Measurements from ENCODE around the gene POLR2A. TPM values are rescaled to one million over a fixed set of nuclear protein-coding genes. Genes with fewer than 3 reads are reported as not detected.

Gene POLR2A
- total RNA-seq, result 100 to 1,000 TPM in 3 of 4 donors, 10 to 100 TPM in 1; 87.0 to 163 (median 125) TPM

DNA sequence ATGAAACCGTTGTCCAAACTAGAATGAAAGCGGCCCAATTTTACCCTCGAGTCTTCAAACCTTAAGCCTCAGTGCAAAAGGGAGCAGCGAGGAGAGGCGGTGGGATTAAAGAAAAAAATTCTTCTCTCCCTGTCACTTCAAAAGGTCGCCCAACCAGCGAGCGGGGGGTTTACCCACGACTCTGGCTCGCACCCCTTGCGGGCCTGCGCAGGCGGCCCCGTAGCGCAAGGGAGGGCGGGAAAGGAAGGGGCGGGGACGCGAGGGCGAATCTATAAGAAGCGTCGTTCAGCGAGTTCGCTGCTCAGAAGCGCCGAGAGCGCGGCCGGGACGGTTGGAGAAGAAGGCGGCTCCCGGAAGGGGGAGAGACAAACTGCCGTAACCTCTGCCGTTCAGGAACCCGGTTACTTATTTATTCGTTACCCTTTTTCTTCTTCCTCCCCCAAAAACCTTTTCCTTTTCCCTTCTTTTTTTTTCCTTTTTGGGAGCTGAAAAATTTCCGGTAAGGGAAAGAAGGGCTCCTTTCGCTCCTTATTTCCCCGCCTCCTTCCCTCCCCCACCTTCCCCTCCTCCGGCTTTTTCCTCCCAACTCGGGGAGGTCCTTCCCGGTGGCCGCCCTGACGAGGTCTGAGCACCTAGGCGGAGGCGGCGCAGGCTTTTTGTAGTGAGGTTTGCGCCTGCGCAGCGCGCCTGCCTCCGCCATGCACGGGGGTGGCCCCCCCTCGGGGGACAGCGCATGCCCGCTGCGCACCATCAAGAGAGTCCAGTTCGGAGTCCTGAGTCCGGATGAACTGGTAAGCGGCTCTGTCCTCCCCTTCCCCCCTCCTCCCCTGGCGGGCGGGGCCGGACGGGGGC lies at the start of gene POLR2A:
POLR2A (plus strand) TSS at position 300 of the 852 bp plus-strand sequence.
- Histone ChIP-seq H3K9me3 (no peaks in the 10 kb centered on the region), H3K36me3 (no peaks in the 10 kb centered on the region), H3K27ac (peak within 1 kb of the TSS; percentile 98 to 100 (median 99)), H3K27me3 (no peaks in the 10 kb centered on the region), H3K4me1 (peaks cover 0 to 72% (median 48%) of the 10 kb centered on the region in 4 donors), H3K4me3 (peak within 1 kb of the TSS; percentile 42 to 71 (median 62))
- peak; percentile 95 to 96 for DNase-seq (ENCODE audit: low spot score in 2 of 2)
- TF ChIP-seq, protein P1, sequence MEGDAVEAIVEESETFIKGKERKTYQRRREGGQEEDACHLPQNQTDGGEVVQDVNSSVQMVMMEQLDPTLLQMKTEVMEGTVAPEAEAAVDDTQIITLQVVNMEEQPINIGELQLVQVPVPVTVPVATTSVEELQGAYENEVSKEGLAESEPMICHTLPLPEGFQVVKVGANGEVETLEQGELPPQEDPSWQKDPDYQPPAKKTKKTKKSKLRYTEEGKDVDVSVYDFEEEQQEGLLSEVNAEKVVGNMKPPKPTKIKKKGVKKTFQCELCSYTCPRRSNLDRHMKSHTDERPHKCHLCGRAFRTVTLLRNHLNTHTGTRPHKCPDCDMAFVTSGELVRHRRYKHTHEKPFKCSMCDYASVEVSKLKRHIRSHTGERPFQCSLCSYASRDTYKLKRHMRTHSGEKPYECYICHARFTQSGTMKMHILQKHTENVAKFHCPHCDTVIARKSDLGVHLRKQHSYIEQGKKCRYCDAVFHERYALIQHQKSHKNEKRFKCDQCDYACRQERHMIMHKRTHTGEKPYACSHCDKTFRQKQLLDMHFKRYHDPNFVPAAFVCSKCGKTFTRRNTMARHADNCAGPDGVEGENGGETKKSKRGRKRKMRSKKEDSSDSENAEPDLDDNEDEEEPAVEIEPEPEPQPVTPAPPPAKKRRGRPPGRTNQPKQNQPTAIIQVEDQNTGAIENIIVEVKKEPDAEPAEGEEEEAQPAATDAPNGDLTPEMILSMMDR (IDR thresholded peaks at IDR 0.05), result peak in 2 of 5 experiments; percentile 15 to 26
- TF ChIP-seq EP300 (IDR thresholded peaks at IDR 0.05), result peak; percentile 85 to 100
- peak; percentile 100 for TF ChIP-seq POLR2A (IDR thresholded peaks at IDR 0.05)
- 1% methylated on average over 50 to 62 of the region's 64 CpGs for WGBS, 2 donors

DNA sequence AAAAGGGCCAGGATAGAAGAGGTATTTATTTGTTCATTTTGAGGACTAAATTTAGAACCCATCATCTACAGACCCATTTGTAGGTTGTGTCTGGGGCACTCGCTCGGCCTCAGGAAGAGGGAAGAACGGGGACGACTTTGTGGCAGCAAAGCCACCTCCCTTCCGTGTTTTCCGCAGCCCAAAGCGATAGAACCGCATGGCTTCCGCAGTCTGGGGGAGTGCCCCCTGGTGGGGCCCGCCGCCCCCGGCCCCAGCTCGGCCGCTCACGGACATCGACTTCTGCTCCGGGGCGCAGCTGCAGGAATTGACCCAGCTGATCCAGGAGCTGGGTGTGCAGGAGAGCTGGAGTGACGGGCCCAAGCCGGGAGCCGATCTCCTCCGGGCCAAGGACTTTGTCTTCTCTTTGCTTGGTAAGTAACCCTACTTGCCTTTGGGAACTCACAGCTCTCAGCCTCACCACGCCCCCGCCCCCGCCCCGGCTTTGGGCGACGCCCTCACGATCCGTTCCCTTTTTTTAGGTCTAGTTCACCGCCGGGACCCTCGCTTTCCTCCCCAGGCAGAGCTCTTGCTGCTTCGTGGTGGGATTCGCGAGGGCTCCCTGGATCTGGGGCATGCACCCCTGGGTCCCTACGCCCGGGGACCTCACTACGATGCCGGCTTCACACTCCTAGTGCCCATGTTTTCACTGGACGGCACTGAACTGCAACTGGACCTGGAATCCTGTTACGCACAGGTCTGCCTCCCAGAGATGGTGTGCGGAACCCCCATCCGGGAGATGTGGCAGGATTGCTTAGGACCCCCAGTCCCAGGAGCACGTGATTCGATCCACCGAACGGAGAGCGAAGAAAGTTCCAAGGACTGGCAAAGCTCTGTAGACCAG lies 48.2 kb upstream of the POLR2A start:
- TF ChIP-seq POLR2A (IDR thresholded peaks at IDR 0.05) (no peak), EP300 (IDR thresholded peaks at IDR 0.05) (no peak)
- TF ChIP-seq, protein P1 (IDR thresholded peaks at IDR 0.05), result no peak
- WGBS, 2 donors, result 7 to 10% methylated on average over 45 to 48 of the region's 49 CpGs
- Histone ChIP-seq H3K4me3 (peak overlapping the region; percentile 13 to 57 (median 44)), H3K36me3 (no peaks in the 10 kb centered on the region), H3K4me1 (peaks cover 0 to 60% (median 36%) of the 10 kb centered on the region in 4 donors), H3K9me3 (no peaks in the 10 kb centered on the region), H3K27me3 (peaks cover 0 to 51% of the 10 kb centered on the region in 2 donors), H3K27ac (peak overlapping the region in 3 of 4 donors; percentile 53 to 72 (median 62))
- no peak for DNase-seq (ENCODE audit: low spot score in 2 of 2)

DNA sequence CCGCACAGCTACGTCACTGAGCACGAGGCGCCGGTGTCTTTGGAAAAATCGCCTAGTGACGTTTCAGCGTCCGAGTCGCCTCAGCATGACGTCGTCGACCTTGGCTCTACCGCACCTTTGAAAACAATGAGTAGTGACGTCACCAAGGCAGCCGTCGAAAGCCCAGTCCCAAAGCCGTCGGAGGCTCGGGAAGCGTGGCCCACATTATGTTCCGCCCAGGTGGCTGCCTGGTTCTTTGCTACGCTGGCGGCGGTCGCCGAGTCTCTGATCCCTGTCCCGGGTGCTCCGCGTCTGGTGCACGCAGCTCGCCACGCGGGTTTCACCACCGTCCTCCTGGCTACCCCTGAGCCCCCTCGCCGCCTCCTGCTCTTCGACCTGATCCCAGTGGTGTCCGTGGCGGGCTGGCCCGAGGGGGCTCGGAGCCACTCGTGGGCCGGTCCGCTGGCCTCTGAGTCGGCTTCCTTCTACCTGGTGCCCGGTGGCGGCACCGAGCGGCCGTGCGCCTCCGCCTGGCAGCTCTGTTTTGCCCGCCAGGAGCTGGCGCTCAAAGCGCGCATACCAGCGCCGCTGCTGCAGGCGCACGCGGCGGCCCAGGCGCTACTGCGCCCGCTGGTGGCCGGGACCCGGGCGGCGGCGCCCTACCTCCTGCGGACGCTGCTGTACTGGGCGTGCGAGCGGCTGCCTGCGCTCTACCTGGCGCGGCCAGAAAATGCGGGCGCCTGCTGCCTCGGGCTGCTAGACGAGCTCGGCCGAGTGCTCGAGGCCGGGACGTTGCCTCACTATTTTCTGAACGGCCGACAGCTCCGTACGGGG lies 47.4 kb upstream of the POLR2A start:
- H3K27ac ChIP-seq, result peak overlapping the region in 3 of 4 donors; percentile 62 to 72 (median 70)
- DNase-seq (ENCODE audit: low spot score in 2 of 2), result peak in 1 of 2 donors; percentile 38
- peaks cover 0 to 59% of the 10 kb centered on the region in 2 donors for H3K27me3 ChIP-seq
- TF ChIP-seq EP300 (IDR thresholded peaks at IDR 0.05) (peak in 1 of 2 donors; percentile 63), POLR2A (IDR thresholded peaks at IDR 0.05) (peak in 1 of 2 donors; percentile 23)
- TF ChIP-seq, protein P1 (IDR thresholded peaks at IDR 0.05), result peak; percentile 85 to 98 (median 92)
- H3K9me3 ChIP-seq, result no peaks in the 10 kb centered on the region
- peak overlapping the region; percentile 10 to 57 (median 40) for H3K4me3 ChIP-seq
- WGBS, 2 donors, result 5 to 8% methylated on average over 81 to 91 of the region's 92 CpGs
- H3K4me1 ChIP-seq, result peaks cover 0 to 63% (median 36%) of the 10 kb centered on the region in 4 donors
- no peaks in the 10 kb centered on the region for H3K36me3 ChIP-seq

DNA sequence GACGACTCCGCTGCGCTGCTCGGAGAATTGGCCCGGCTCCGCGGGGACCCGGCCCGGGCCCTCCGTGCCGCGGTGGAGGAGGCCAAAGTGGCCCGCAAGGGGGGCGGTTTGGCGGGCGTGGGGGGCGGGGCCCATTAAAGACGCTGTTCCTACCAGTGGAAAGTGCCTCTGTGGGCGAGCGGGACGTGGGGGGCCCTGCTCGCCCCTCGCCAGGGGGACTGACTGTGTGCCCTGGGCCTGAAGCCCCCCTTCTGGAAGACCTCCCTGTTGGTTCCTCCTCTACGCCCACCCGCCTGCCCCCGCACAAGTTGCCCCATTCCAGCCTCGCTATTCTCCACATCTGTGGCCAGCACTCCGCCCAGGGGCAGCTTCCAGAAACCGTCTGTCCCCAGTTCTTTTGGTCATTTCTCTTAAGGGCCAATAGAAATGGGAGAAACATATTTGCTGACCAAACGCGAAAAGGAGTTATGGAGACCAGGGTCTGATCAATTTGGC lies 46.8 kb upstream of the POLR2A start:
- H3K4me1 ChIP-seq, result peaks cover 0 to 63% (median 36%) of the 10 kb centered on the region in 4 donors
- 25 to 35% methylated on average over 20 to 24 of the region's 31 CpGs for WGBS, 2 donors
- TF ChIP-seq, protein P1 (IDR thresholded peaks at IDR 0.05), result no peak
- TF ChIP-seq EP300 (IDR thresholded peaks at IDR 0.05) (no peak), POLR2A (IDR thresholded peaks at IDR 0.05) (no peak)
- H3K4me3 ChIP-seq, result peak overlapping the region; percentile 10 to 51 (median 26)
- no peaks in the 10 kb centered on the region for H3K36me3 ChIP-seq
- H3K27ac ChIP-seq, result peak overlapping the region in 3 of 4 donors; percentile 62 to 72 (median 70)
- no peak for DNase-seq (ENCODE audit: low spot score in 2 of 2)
- no peaks in the 10 kb centered on the region for H3K9me3 ChIP-seq
- peaks cover 0 to 64% of the 10 kb centered on the region in 2 donors for H3K27me3 ChIP-seq
